ENCODE measurements around the gene RPL23.
A peak's percentile ranks its signal among the peaks of the same experiment; 100 is the strongest.

RPL23 gene

GRCh38 chr17:38890410-38890746 is 36.9 kb upstream of the RPL23 start:
- peaks cover 89% of the 10 kb centered on the region for H3K36me3 Mint-ChIP-seq (ENCODE audit: low read depth)
- no peak overlapping the region for H3K4me3 Mint-ChIP-seq
- peaks cover 88% of the 10 kb centered on the region for H3K4me1 Mint-ChIP-seq (ENCODE audit: low read depth)
- H3K27me3 Mint-ChIP-seq = no peaks in the 10 kb centered on the region
- no peak for DNase-seq
- H3K9me3 Mint-ChIP-seq = no peaks in the 10 kb centered on the region
- H3K27ac Mint-ChIP-seq = peak overlapping the region; percentile 85

GRCh38 chr17:38889745-38890409 is 36.4 kb upstream of the RPL23 start:
- H3K4me1 Mint-ChIP-seq (ENCODE audit: low read depth) = peaks cover 92% of the 10 kb centered on the region
- H3K4me3 Mint-ChIP-seq = no peak overlapping the region
- H3K27me3 Mint-ChIP-seq = no peaks in the 10 kb centered on the region
- H3K9me3 Mint-ChIP-seq = no peaks in the 10 kb centered on the region
- peak overlapping the region; percentile 85 for H3K27ac Mint-ChIP-seq
- DNase-seq = no peak
- peaks cover 93% of the 10 kb centered on the region for H3K36me3 Mint-ChIP-seq (ENCODE audit: low read depth)

GRCh38 chr17:38888842-38889241 is 35.3 kb upstream of the RPL23 start:
- Mint-ChIP-seq H3K4me3 (no peak overlapping the region), H3K27me3 (no peaks in the 10 kb centered on the region), H3K36me3 (ENCODE audit: low read depth) (peaks cover 89% of the 10 kb centered on the region), H3K9me3 (no peaks in the 10 kb centered on the region), H3K4me1 (ENCODE audit: low read depth) (peaks cover 93% of the 10 kb centered on the region), H3K27ac (peak overlapping the region; percentile 80)
- no peak for DNase-seq

GRCh38 chr17:38886643-38887010 is 33.1 kb upstream of the RPL23 start:
- peaks cover 93% of the 10 kb centered on the region for H3K4me1 Mint-ChIP-seq (ENCODE audit: low read depth)
- H3K36me3 Mint-ChIP-seq (ENCODE audit: low read depth) = peaks cover 92% of the 10 kb centered on the region
- DNase-seq = no peak
- H3K27me3 Mint-ChIP-seq = no peaks in the 10 kb centered on the region
- H3K27ac Mint-ChIP-seq = peak overlapping the region; percentile 83
- no peaks in the 10 kb centered on the region for H3K9me3 Mint-ChIP-seq
- no peak overlapping the region for H3K4me3 Mint-ChIP-seq

- no peaks in the 10 kb centered on the region for H3K27me3 Mint-ChIP-seq
- H3K9me3 Mint-ChIP-seq = no peaks in the 10 kb centered on the region
- peaks cover 92% of the 10 kb centered on the region for H3K36me3 Mint-ChIP-seq (ENCODE audit: low read depth)
- no peak for DNase-seq
- H3K27ac Mint-ChIP-seq = peak overlapping the region; percentile 83
- H3K4me1 Mint-ChIP-seq (ENCODE audit: low read depth) = peaks cover 93% of the 10 kb centered on the region
- peak overlapping the region; percentile 43 for H3K4me3 Mint-ChIP-seq
Measured at GRCh38 chr17:38885728-38886642, 32.5 kb upstream of the RPL23 start.

GRCh38 chr17:38885044-38885727 is 31.7 kb upstream of the RPL23 start:
- Mint-ChIP-seq H3K4me1 (ENCODE audit: low read depth) (peaks cover 91% of the 10 kb centered on the region), H3K4me3 (peak overlapping the region; percentile 43), H3K27ac (peak overlapping the region; percentile 83), H3K36me3 (ENCODE audit: low read depth) (peaks cover 92% of the 10 kb centered on the region), H3K27me3 (no peaks in the 10 kb centered on the region), H3K9me3 (no peaks in the 10 kb centered on the region)
- DNase-seq = no peak

- H3K36me3 Mint-ChIP-seq (ENCODE audit: low read depth) = peaks cover 94% of the 10 kb centered on the region
- no peak for DNase-seq
- no peaks in the 10 kb centered on the region for H3K9me3 Mint-ChIP-seq
- H3K4me3 Mint-ChIP-seq = peak overlapping the region; percentile 52
- H3K4me1 Mint-ChIP-seq (ENCODE audit: low read depth) = peaks cover 89% of the 10 kb centered on the region
- peak overlapping the region; percentile 94 for H3K27ac Mint-ChIP-seq
- H3K27me3 Mint-ChIP-seq = no peaks in the 10 kb centered on the region
Measured at GRCh38 chr17:38883592-38884526, 30.3 kb upstream of the RPL23 start.

- Mint-ChIP-seq H3K4me1 (ENCODE audit: low read depth) (peaks cover 89% of the 10 kb centered on the region), H3K36me3 (ENCODE audit: low read depth) (peaks cover 94% of the 10 kb centered on the region), H3K27me3 (no peaks in the 10 kb centered on the region), H3K27ac (peak overlapping the region; percentile 94), H3K9me3 (no peaks in the 10 kb centered on the region), H3K4me3 (peak overlapping the region; percentile 39)
- no peak for DNase-seq
Measured at GRCh38 chr17:38882870-38883269, 29.3 kb upstream of the RPL23 start.

- peak; percentile 67 for DNase-seq
- Mint-ChIP-seq H3K4me3 (peak overlapping the region; percentile 39), H3K27me3 (no peaks in the 10 kb centered on the region), H3K4me1 (ENCODE audit: low read depth) (peaks cover 90% of the 10 kb centered on the region), H3K27ac (peak overlapping the region; percentile 94), H3K9me3 (no peaks in the 10 kb centered on the region), H3K36me3 (ENCODE audit: low read depth) (peaks cover 92% of the 10 kb centered on the region)
Measured at GRCh38 chr17:38881600-38882191, 28.2 kb upstream of the RPL23 start.

- no peaks in the 10 kb centered on the region for H3K27me3 Mint-ChIP-seq
- H3K36me3 Mint-ChIP-seq (ENCODE audit: low read depth) = peaks cover 79% of the 10 kb centered on the region
- DNase-seq = no peak
- H3K27ac Mint-ChIP-seq = peak overlapping the region; percentile 94
- H3K4me1 Mint-ChIP-seq (ENCODE audit: low read depth) = peaks cover 89% of the 10 kb centered on the region
- no peaks in the 10 kb centered on the region for H3K9me3 Mint-ChIP-seq
- H3K4me3 Mint-ChIP-seq = no peak overlapping the region
Measured at GRCh38 chr17:38879878-38880665, 26.6 kb upstream of the RPL23 start.

- no peaks in the 10 kb centered on the region for H3K9me3 Mint-ChIP-seq
- peak overlapping the region; percentile 15 for H3K4me3 Mint-ChIP-seq
- no peaks in the 10 kb centered on the region for H3K27me3 Mint-ChIP-seq
- DNase-seq = no peak
- H3K27ac Mint-ChIP-seq = peak overlapping the region; percentile 86
- peaks cover 69% of the 10 kb centered on the region for H3K36me3 Mint-ChIP-seq (ENCODE audit: low read depth)
- peaks cover 93% of the 10 kb centered on the region for H3K4me1 Mint-ChIP-seq (ENCODE audit: low read depth)
Measured at GRCh38 chr17:38877130-38877851, 23.8 kb upstream of the RPL23 start.

GRCh38 chr17:38875477-38876075 is 22.1 kb upstream of the RPL23 start:
- no peak for DNase-seq
- Mint-ChIP-seq H3K4me3 (no peak overlapping the region), H3K9me3 (no peaks in the 10 kb centered on the region), H3K27me3 (no peaks in the 10 kb centered on the region), H3K36me3 (ENCODE audit: low read depth) (peaks cover 67% of the 10 kb centered on the region), H3K4me1 (ENCODE audit: low read depth) (peaks cover 86% of the 10 kb centered on the region), H3K27ac (peak overlapping the region; percentile 97)
